ENCODE data around the gene LOC128125822.

The LOC128125822 gene

GRCh38 chr6:63611560-63611959 lies 39.3 kb downstream of the LOC128125822 start:
- no peak for DNase-seq (ENCODE audit: low spot score)
- Mint-ChIP-seq H3K27me3 (ENCODE audit: low read depth) (peaks cover 14% of the 10 kb centered on the region), H3K27ac (no peak overlapping the region), H3K4me1 (ENCODE audit: low read depth) (no peaks in the 10 kb centered on the region), H3K9me3 (no peaks in the 10 kb centered on the region), H3K36me3 (ENCODE audit: low read depth) (no peaks in the 10 kb centered on the region), H3K4me3 (no peak overlapping the region)

GRCh38 chr6:63615590-63615989 lies 43.3 kb downstream of the LOC128125822 start:
- DNase-seq (ENCODE audit: low spot score) = no peak
- peaks cover 24% of the 10 kb centered on the region for H3K27me3 Mint-ChIP-seq (ENCODE audit: low read depth)
- no peak overlapping the region for H3K4me3 Mint-ChIP-seq
- no peaks in the 10 kb centered on the region for H3K9me3 Mint-ChIP-seq
- no peak overlapping the region for H3K27ac Mint-ChIP-seq
- no peaks in the 10 kb centered on the region for H3K36me3 Mint-ChIP-seq (ENCODE audit: low read depth)
- no peaks in the 10 kb centered on the region for H3K4me1 Mint-ChIP-seq (ENCODE audit: low read depth)
